CD4-positive, alpha-beta T cell treated with Interleukin-6 for 4 hours (primary cell): ENCODE results near the gene DNAJB9.

Source experiments
- DNase-seq: peaks from one replicate; pipeline ENCODE4 v3.0.0-alpha.2; 2020; ENCODE audit warnings: mixed read lengths

DNAJB9 gene

DNA sequence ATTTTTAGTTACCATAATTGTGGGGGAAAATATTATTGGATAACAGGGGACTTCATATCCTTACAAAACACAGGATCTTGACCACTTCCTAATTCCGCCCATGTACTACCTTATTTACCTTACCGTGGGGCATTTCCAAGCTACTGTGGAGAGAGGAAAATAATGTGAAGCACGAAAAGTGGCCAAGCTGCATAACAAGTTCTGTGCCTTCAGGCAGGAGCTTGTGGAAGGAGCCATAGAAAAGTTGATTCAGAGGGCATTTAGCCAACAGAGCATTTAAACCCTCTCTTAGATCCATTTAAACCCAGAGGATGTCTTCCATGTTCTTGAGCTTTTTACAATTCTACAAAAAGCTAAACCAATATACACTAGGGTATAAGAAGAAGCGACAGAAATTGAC is 41.6 kb downstream of the DNAJB9 start:
- no peak for DNase-seq

DNA sequence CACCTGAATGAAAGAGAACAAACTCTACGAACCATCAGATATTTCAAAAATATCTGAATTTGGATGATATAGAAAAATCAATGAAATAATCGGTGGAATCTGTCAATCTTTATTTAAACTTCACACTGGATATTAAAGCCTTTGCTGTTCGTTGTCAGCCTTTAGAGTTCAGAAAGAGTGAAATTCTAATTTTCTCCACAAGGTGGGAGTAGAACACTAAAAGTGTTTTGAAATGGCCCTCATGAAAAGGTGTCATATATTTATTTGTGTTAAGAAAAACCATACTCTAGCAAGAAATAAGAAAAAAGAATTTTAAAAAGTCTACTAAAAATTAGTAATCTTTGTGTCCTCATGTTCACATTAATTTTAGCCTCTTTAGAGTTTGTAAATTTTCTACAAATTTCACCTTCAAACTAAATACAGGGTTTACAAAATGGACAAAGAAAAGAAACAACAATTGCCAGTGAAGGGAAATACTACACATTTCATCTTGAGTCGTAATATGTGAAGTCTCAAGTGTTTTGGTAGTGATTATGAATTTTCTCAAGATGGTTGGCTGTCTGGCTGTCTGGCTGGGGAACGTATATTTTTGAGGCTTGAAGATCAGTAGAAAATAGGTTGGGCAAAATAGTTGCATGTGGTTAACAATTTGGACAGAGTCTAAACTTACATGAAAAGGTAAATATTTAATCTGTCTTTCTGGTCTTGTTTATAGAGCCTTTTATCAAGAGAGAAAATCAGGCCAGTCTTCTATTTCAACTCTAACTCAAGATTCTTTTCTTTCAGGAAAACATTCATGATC is 43.7 kb downstream of the DNAJB9 start:
- no peak for DNase-seq

DNA sequence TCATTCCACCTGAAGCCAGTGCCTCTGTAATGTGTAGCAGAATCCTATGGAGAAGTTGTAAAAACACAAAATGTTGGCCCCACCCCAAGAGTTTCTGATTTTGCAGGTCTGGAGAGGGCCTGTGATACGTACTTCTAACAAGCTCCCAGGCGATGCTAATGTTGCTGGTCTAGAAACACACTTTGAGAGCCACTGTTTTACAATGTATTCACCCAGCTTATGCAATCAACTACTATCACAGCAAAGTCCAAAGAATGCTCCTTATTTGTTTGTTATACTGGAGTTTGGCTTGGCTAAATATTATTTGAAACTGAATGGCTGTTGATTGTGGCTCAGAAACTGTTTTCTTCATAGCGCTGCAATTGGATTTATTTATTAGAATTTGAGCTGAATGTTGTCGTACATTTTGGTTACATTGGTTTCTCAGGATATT is 44.3 kb downstream of the DNAJB9 start:
- no peak for DNase-seq

- DNase-seq, result no peak
These were observed 45.2 kb downstream of the DNAJB9 start for GRCh38 chr7:108614896-108615295.

DNA sequence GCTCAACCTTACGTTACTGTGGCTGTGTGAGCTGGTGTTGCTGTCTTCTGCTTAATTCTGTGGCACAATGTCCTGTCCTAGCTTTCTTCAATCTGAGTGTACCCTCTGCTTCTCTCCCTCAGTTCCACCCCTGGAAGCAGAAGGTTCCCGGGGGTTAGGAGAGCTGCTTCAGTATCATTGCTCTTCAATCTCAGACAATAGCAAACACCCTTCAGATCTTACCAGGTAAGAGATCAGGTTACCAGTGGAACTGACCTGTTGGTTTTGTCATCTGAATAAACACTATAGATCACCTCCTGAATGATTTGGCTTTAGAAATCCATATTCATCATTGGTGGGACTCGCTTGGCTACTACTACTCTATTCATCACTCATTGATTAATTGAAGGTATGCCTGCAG is 48.4 kb downstream of the DNAJB9 start:
- no peak for DNase-seq

DNA sequence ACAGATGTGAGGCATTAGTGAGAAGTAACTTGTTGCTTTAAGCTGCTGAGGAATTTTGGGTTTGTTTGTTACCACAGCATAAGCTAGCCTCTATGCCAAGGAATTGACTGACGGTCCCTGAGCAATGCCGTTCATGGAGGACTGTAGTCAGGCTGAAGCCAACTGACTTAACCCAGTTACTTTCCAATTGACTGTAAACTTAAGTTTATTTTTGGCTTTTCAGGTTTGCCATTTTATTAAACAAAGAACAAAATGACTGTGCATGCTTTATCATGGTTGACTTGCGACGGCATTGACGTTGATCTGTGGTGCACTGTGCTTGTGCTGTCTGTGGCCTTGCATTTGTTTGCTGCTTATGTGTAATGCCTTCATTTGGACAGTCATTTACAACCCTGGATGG is 53.5 kb downstream of the DNAJB9 start:
- DNase-seq, result no peak
